Measurements from ENCODE around the gene RNF115.
A peak's percentile ranks its signal among the peaks of the same experiment; 100 is the strongest.
"Not testable (repeated sequence)": the region's sequence is repeated elsewhere in the genome, so short reads cannot be mapped to it uniquely, and the experiment has no call there.

RNF115 gene

GRCh38 chr1:145826030-145826429 is 2.1 kb upstream of the RNF115 start:
- no peak for DNase-seq

- no peak for DNase-seq
These were observed 576 bp upstream of the RNF115 start for GRCh38 chr1:145824499-145824842.

GRCh38 chr1:145822779-145823331 is 1.0 kb downstream of the RNF115 start:
- DNase-seq = not testable (repeated sequence)

- peak in 1 of 2 donors; percentile 21 for DNase-seq
These were observed 5.8 kb downstream of the RNF115 start for GRCh38 chr1:145818095-145818494.

GRCh38 chr1:145812977-145813810 is 10.7 kb downstream of the RNF115 start:
- not testable (repeated sequence) for DNase-seq

- no peak for DNase-seq
These were observed 17.1 kb downstream of the RNF115 start for GRCh38 chr1:145806844-145807243.

GRCh38 chr1:145806408-145806807 is 17.5 kb downstream of the RNF115 start:
- no peak for DNase-seq

GRCh38 chr1:145805057-145805456 is 18.8 kb downstream of the RNF115 start:
- DNase-seq = no peak

GRCh38 chr1:145804235-145805045 is 19.5 kb downstream of the RNF115 start:
- DNase-seq = no peak

GRCh38 chr1:145799806-145800205 is 24.1 kb downstream of the RNF115 start:
- DNase-seq = no peak

GRCh38 chr1:145796753-145797152 is 27.1 kb downstream of the RNF115 start:
- DNase-seq = no peak

GRCh38 chr1:145795257-145795881 is 28.5 kb downstream of the RNF115 start:
- DNase-seq = no peak

GRCh38 chr1:145792484-145792883 is 31.4 kb downstream of the RNF115 start:
- DNase-seq = no peak

- not testable (repeated sequence) for DNase-seq
These were observed 32.0 kb downstream of the RNF115 start for GRCh38 chr1:145791860-145792259.

- DNase-seq = no peak
These were observed 35.3 kb downstream of the RNF115 start for GRCh38 chr1:145788580-145788979.

- no peak for DNase-seq
These were observed 37.6 kb downstream of the RNF115 start for GRCh38 chr1:145786271-145786670.

GRCh38 chr1:145785547-145785946 is 38.3 kb downstream of the RNF115 start:
- DNase-seq = no peak

- DNase-seq = no peak
These were observed 39.5 kb downstream of the RNF115 start for GRCh38 chr1:145784409-145784808.

GRCh38 chr1:145782272-145783099 is 41.4 kb downstream of the RNF115 start:
- no peak for DNase-seq

GRCh38 chr1:145778146-145778540 is 45.8 kb downstream of the RNF115 start:
- no peak for DNase-seq

- DNase-seq = no peak
These were observed 46.3 kb downstream of the RNF115 start for GRCh38 chr1:145777357-145778145.

- no peak for DNase-seq
These were observed 50.5 kb downstream of the RNF115 start for GRCh38 chr1:145773423-145773822.
